ENCODE measurements around the gene TNS1. TPM values are rescaled to one million over a fixed set of nuclear protein-coding genes. Genes with fewer than 3 reads are reported as not detected.

The TNS1 gene
- total and polyA plus RNA-seq, 7 experiments from 2014 or later: 0.50 to 5.0 (median 0.81) TPM; not detected in 2

DNA sequence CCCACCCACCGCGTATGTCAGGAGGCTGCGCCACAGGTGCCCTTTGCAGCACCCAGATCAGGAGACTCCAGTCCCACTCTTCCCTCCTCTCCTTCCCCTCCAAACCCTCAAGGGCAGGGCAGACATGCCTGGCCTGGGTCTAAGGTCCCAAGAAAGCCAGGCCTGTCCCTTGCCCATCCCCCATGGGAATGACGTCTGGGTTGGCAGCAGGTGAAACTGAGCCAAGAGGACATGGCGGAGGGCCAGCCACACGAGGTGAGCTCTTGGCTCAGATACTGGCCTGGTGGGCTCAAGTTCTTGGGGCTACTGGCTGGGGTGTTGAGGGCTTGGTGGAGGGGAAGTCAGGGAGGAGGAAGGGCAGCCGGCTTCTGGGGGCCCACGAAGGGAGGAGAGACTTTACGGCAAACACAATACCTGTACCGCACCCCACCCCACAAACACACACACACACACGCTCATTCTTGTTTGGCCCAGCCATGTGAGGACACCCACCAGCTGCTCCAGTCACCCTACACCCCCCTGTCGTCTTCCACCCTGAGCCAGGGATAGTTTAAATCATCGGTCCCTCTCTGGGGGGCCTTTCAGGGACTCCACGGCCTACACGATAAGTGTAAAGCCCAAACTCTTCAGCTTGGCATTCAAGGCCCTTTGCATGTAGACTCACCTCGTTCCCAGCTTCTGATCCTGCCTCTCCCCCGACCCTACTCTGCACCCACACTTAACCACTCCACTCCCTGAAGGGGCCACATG is 24.1 kb upstream of the TNS1 start:
- Histone ChIP-seq H3K36me3 (ENCODE audit: control insufficient read depth in 2 of 3, insufficient read depth in 3 of 3, low read length in 3 of 3) (no peaks in the 10 kb centered on the region), H3K27me3 (ENCODE audit: control insufficient read depth in 2 of 2, insufficient read depth in 2 of 2, low read length in 2 of 2) (no peaks in the 10 kb centered on the region), H3K27ac (ENCODE audit: low read depth, low read length) (no peak overlapping the region), H3K9me3 (ENCODE audit: control insufficient read depth in 2 of 3, low read length in 3 of 3) (no peaks in the 10 kb centered on the region), H3K4me1 (ENCODE audit: control insufficient read depth in 2 of 2, insufficient read depth in 2 of 2, low read length in 2 of 2) (no peaks in the 10 kb centered on the region), H3K4me3 (ENCODE audit: low read length) (no peak overlapping the region)
- ChIA-PET CTCF (no interaction called here), POLR2A (no interaction called here)
- peak in 1 of 9 donors; percentile 13 for DNase-seq
- H3K27ac Mint-ChIP-seq: no peak overlapping the region
- H3K27me3 Mint-ChIP-seq: no peaks in the 10 kb centered on the region
- H3K9me3 Mint-ChIP-seq: no peaks in the 10 kb centered on the region
- H3K36me3 Mint-ChIP-seq: no peaks in the 10 kb centered on the region
- H3K4me1 Mint-ChIP-seq: peaks cover 0 to 2% (median 0%) of the 10 kb centered on the region in 7 donors
- no peak overlapping the region for H3K4me3 Mint-ChIP-seq
- ATAC-seq: no peak
- intact Hi-C loops (cut with micrococcal nuclease): no loop called here

DNA sequence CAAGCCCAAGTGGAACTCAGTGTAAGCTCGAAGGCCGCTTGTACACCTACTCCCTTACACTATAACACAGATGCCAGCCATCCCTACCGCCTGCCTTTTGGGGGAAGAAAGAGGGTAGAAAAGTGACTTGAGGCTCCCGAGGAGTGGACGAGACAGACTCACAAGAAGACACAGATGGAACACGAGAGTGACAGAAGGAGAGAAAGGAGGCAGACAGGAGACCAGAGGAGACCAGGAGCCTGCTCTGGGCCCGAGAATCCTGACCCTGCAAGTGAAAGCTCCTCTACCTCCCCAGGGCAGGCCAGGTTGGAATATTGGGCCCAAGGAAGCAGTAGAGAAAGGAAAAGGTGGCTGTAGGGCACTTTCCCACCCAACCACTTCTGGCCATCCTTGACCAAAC is 23.4 kb upstream of the TNS1 start:
- CTCF ChIA-PET: no interaction called here
- Histone ChIP-seq H3K9me3 (ENCODE audit: control insufficient read depth in 2 of 3, low read length in 3 of 3) (no peaks in the 10 kb centered on the region), H3K4me3 (ENCODE audit: low read length) (no peak overlapping the region), H3K27ac (ENCODE audit: low read depth, low read length) (no peak overlapping the region), H3K4me1 (ENCODE audit: control insufficient read depth in 2 of 2, insufficient read depth in 2 of 2, low read length in 2 of 2) (no peaks in the 10 kb centered on the region), H3K36me3 (ENCODE audit: control insufficient read depth in 2 of 3, insufficient read depth in 3 of 3, low read length in 3 of 3) (no peaks in the 10 kb centered on the region), H3K27me3 (ENCODE audit: control insufficient read depth in 2 of 2, insufficient read depth in 2 of 2, low read length in 2 of 2) (no peaks in the 10 kb centered on the region)
- no peak overlapping the region for H3K27ac Mint-ChIP-seq
- no peak overlapping the region for H3K4me3 Mint-ChIP-seq
- H3K27me3 Mint-ChIP-seq: no peaks in the 10 kb centered on the region
- intact Hi-C loops (cut with micrococcal nuclease): no loop called here
- H3K4me1 Mint-ChIP-seq: peaks cover 0 to 2% (median 0%) of the 10 kb centered on the region in 7 donors
- H3K9me3 Mint-ChIP-seq: no peaks in the 10 kb centered on the region
- POLR2A ChIA-PET: no interaction called here
- DNase-seq (peak in 1 of 9 donors; percentile 8), ATAC-seq (no peak)
- H3K36me3 Mint-ChIP-seq: no peaks in the 10 kb centered on the region

DNA sequence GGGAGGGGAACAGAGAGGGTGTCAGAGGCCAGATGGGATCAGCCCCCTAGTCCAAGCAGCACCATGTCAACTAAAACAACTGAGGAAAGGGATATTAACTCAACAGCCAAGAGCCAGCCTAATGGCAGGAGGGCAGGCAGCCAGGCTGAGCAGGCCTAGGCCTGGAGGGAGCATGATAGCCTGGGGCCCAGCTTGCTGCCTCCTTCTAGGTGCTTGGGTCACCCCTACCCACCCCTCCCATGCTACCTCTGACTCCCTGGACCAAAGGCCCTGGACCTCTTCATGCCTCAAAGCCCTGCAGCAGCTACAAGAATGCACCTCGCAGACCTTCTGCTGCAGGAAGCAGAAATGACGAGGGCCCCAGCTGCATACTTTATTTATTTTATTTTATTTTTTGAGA is 22.1 kb upstream of the TNS1 start:
- H3K4me3 Mint-ChIP-seq: no peak overlapping the region
- no peak overlapping the region for H3K4me3 ChIP-seq (ENCODE audit: low read length)
- POLR2A ChIA-PET: no interaction called here
- H3K27ac ChIP-seq (ENCODE audit: low read depth, low read length): no peak overlapping the region
- no peaks in the 10 kb centered on the region for H3K27me3 Mint-ChIP-seq
- no peaks in the 10 kb centered on the region for H3K9me3 Mint-ChIP-seq
- CTCF ChIA-PET: no interaction called here
- no peaks in the 10 kb centered on the region for H3K36me3 ChIP-seq (ENCODE audit: control insufficient read depth in 2 of 3, insufficient read depth in 3 of 3, low read length in 3 of 3)
- H3K27ac Mint-ChIP-seq: peak overlapping the region in 1 of 9 donors; percentile 17
- no peaks in the 10 kb centered on the region for H3K4me1 ChIP-seq (ENCODE audit: control insufficient read depth in 2 of 2, insufficient read depth in 2 of 2, low read length in 2 of 2)
- H3K4me1 Mint-ChIP-seq: peaks cover 0 to 2% (median 0%) of the 10 kb centered on the region in 7 donors
- ATAC-seq (no peak), DNase-seq (peak in 1 of 9 donors; percentile 11)
- intact Hi-C loops (cut with micrococcal nuclease): no loop called here
- H3K9me3 ChIP-seq (ENCODE audit: control insufficient read depth in 2 of 3, low read length in 3 of 3): no peaks in the 10 kb centered on the region
- no peaks in the 10 kb centered on the region for H3K27me3 ChIP-seq (ENCODE audit: control insufficient read depth in 2 of 2, insufficient read depth in 2 of 2, low read length in 2 of 2)
- H3K36me3 Mint-ChIP-seq: no peaks in the 10 kb centered on the region

DNA sequence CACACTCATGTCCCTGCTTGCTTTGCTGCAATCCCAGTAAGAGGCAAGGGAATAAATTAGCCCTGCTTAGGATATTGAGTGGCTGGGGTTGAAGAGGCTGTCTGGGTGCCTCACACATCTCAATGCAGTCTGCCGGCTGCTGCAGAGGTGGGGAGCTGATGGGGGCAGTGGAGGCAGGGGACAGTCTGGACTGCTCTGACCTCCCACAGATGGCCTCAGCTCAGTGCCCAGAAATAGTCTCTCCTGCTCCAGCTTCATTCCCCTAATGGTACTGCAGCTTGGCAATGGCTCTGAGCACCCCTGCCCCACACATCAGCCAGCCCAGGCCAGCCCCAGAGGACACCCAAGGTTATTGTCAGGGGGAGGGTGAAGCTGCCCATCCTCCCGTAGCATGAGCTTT is 21.5 kb upstream of the TNS1 start:
- H3K4me3 ChIP-seq (ENCODE audit: low read length): no peak overlapping the region
- no peaks in the 10 kb centered on the region for H3K36me3 Mint-ChIP-seq
- no peaks in the 10 kb centered on the region for H3K4me1 ChIP-seq (ENCODE audit: control insufficient read depth in 2 of 2, insufficient read depth in 2 of 2, low read length in 2 of 2)
- intact Hi-C loops (cut with micrococcal nuclease): no loop called here
- no peak overlapping the region for H3K27ac Mint-ChIP-seq
- no peaks in the 10 kb centered on the region for H3K9me3 Mint-ChIP-seq
- no peaks in the 10 kb centered on the region for H3K9me3 ChIP-seq (ENCODE audit: control insufficient read depth in 2 of 3, low read length in 3 of 3)
- H3K4me3 Mint-ChIP-seq: no peak overlapping the region
- POLR2A ChIA-PET: no interaction called here
- CTCF ChIA-PET: no interaction called here
- H3K36me3 ChIP-seq (ENCODE audit: control insufficient read depth in 2 of 3, insufficient read depth in 3 of 3, low read length in 3 of 3): no peaks in the 10 kb centered on the region
- no peaks in the 10 kb centered on the region for H3K27me3 Mint-ChIP-seq
- peak in 2 of 9 donors; percentile 0 to 16 for DNase-seq
- no peaks in the 10 kb centered on the region for H3K27me3 ChIP-seq (ENCODE audit: control insufficient read depth in 2 of 2, insufficient read depth in 2 of 2, low read length in 2 of 2)
- H3K4me1 Mint-ChIP-seq: peaks cover 0 to 3% (median 0%) of the 10 kb centered on the region in 7 donors
- no peak overlapping the region for H3K27ac ChIP-seq (ENCODE audit: low read depth, low read length)
- no peak for ATAC-seq

DNA sequence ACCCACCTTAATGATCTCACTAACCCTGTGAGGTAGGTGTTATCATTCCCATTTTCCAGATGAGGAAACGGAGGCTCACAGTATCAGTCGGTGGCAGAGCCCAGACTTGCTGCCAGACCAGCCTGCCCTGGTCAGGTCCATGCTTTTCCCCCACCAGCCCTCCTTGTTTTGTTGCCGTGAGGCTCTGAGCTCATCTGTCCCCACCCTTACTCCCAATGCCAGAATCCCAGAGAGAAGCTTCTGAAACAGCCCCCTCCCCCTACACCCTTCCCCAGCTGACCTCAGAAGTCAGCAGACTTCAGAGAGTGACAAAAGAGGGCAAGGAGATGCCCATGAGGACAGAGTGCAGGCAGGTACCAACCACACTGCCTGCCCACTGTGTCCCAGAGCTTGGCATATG is 20.8 kb upstream of the TNS1 start:
- Mint-ChIP-seq H3K4me3 (no peak overlapping the region), H3K4me1 (peaks cover 0 to 3% (median 0%) of the 10 kb centered on the region in 7 donors), H3K27ac (no peak overlapping the region), H3K36me3 (no peaks in the 10 kb centered on the region), H3K9me3 (no peaks in the 10 kb centered on the region), H3K27me3 (no peaks in the 10 kb centered on the region)
- ATAC-seq: no peak
- intact Hi-C loops (cut with micrococcal nuclease): no loop called here
- Histone ChIP-seq H3K27ac (ENCODE audit: low read depth, low read length) (no peak overlapping the region), H3K36me3 (ENCODE audit: control insufficient read depth in 2 of 3, insufficient read depth in 3 of 3, low read length in 3 of 3) (no peaks in the 10 kb centered on the region), H3K4me3 (ENCODE audit: low read length) (no peak overlapping the region), H3K9me3 (ENCODE audit: control insufficient read depth in 2 of 3, low read length in 3 of 3) (no peaks in the 10 kb centered on the region), H3K4me1 (ENCODE audit: control insufficient read depth in 2 of 2, insufficient read depth in 2 of 2, low read length in 2 of 2) (no peaks in the 10 kb centered on the region), H3K27me3 (ENCODE audit: control insufficient read depth in 2 of 2, insufficient read depth in 2 of 2, low read length in 2 of 2) (no peaks in the 10 kb centered on the region)
- ChIA-PET CTCF (no interaction called here), POLR2A (no interaction called here)
- DNase-seq: no peak

DNA sequence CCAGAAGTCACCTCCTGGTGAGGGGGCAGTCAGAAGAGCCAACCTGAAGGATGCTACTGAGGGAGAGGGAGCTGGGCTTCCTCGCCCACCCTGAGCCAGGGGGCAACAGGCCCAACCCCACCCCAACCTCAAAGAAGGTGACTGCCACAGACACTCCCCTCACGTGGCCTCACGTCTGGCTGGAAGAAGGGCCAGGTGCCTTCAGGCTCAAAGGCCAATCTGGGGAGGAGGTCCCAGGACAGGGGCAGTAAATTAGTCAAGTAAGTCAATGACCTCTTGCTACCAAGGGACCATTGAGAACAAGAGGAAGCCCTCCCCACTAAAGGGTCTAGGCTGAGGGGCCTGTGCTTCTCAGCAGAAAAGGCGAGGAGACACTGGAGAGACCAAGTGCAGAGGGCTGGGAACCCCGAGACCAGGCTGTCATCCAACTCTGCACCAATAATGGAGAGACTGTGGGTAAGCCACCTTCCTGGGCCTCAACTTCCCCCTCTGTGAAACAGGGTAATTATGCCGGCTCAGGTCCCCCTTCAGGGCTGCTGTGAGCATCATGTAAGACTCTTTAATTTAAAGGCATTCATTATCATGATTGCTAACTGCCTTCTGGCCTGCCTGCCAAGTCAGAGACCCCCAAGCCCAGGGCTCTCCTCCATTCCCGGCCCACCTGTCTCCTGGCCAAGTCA is 20.2 kb upstream of the TNS1 start:
- DNase-seq (no peak), ATAC-seq (no peak)
- Histone ChIP-seq H3K36me3 (ENCODE audit: control insufficient read depth in 2 of 3, insufficient read depth in 3 of 3, low read length in 3 of 3) (no peaks in the 10 kb centered on the region), H3K27me3 (ENCODE audit: control insufficient read depth in 2 of 2, insufficient read depth in 2 of 2, low read length in 2 of 2) (no peaks in the 10 kb centered on the region), H3K27ac (ENCODE audit: low read depth, low read length) (no peak overlapping the region), H3K9me3 (ENCODE audit: control insufficient read depth in 2 of 3, low read length in 3 of 3) (no peaks in the 10 kb centered on the region), H3K4me1 (ENCODE audit: control insufficient read depth in 2 of 2, insufficient read depth in 2 of 2, low read length in 2 of 2) (no peaks in the 10 kb centered on the region), H3K4me3 (ENCODE audit: low read length) (no peak overlapping the region)
- Mint-ChIP-seq H3K27ac (no peak overlapping the region), H3K27me3 (no peaks in the 10 kb centered on the region), H3K4me1 (peaks cover 0 to 3% (median 0%) of the 10 kb centered on the region in 7 donors), H3K9me3 (no peaks in the 10 kb centered on the region), H3K4me3 (no peak overlapping the region), H3K36me3 (no peaks in the 10 kb centered on the region)
- intact Hi-C loops (cut with micrococcal nuclease): no loop called here
- CTCF ChIA-PET: no interaction called here
- POLR2A ChIA-PET: no interaction called here
